Measurements from ENCODE around the gene AHCY.

DNA sequence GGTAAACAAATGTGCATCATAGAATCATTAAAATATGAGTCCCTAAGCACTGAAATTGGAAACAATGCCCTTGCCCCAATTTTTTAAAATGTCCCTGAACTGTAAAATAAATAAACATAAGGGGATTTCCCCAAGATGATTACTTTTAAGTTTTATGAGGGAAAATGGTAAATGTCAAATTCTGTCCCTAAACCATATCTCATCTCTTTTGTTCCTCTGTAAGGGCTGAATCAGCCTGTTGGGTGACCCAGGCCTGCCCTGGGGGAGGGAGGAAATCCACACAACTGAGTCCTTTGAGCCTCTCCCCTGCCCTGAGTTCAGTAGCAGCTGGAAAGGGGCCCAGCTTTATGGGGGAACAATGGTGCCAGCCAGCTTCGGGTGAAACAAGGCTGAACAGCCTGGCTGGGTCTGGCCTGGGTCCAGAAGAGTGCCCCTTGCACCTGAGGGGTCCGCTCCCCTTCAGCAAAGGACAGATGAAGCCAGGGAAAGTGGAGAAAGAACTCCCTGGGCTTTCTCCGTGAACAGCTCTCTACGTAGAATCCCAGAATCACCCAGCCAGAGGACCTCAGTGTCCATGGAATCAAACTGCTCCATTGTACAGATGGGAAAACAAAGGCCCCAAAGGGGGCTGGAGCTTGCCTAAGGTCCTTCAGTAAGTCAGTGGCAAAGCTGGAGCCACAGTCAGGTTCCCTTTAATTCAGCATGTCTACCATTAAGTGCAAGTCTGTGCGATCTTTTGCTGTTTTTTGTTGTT is 31.7 kb upstream of the AHCY start:
- no peak for TF ChIP-seq POLR2A (IDR thresholded peaks at IDR 0.05)
- TF ChIP-seq, protein P1, sequence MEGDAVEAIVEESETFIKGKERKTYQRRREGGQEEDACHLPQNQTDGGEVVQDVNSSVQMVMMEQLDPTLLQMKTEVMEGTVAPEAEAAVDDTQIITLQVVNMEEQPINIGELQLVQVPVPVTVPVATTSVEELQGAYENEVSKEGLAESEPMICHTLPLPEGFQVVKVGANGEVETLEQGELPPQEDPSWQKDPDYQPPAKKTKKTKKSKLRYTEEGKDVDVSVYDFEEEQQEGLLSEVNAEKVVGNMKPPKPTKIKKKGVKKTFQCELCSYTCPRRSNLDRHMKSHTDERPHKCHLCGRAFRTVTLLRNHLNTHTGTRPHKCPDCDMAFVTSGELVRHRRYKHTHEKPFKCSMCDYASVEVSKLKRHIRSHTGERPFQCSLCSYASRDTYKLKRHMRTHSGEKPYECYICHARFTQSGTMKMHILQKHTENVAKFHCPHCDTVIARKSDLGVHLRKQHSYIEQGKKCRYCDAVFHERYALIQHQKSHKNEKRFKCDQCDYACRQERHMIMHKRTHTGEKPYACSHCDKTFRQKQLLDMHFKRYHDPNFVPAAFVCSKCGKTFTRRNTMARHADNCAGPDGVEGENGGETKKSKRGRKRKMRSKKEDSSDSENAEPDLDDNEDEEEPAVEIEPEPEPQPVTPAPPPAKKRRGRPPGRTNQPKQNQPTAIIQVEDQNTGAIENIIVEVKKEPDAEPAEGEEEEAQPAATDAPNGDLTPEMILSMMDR (IDR thresholded peaks at IDR 0.05): no peak

Data from body of pancreas (tissue), 4 donors.